NCI-H1436 (cell line): ENCODE measurements around the gene FTSJ3.
"Not testable (repeated sequence)": the region's sequence is repeated elsewhere in the genome, so short reads cannot be mapped to it uniquely, and the experiment has no call there.

Source experiments
- DNase-seq: peaks from one replicate; lab custom pipeline; 2025; lab: John Stamatoyannopoulos, UW

The FTSJ3 gene

GRCh38 chr17:63843387-63843888, 16.0 kb upstream of the FTSJ3 start:
- DNase-seq = not testable (repeated sequence)

- DNase-seq = peak; percentile 100
Measured at GRCh38 chr17:63842540-63843386, 15.3 kb upstream of the FTSJ3 start, which contains the start of gene SMARCD2. Gene SMARCD2, minus strand, starts transcription at chr17:63842685. Its CDS starts 11 bp downstream, at chr17:63842674.

- peak; percentile 49 for DNase-seq
Measured at GRCh38 chr17:63842173-63842539, 14.7 kb upstream of the FTSJ3 start.

- peak; percentile 14 for DNase-seq
Measured at GRCh38 chr17:63841350-63842172, 14.1 kb upstream of the FTSJ3 start.

- DNase-seq = no peak
Measured at GRCh38 chr17:63840591-63841349, 13.3 kb upstream of the FTSJ3 start.

GRCh38 chr17:63838631-63839171, 11.2 kb upstream of the FTSJ3 start:
- peak; percentile 78 for DNase-seq

GRCh38 chr17:63837962-63838600, 10.6 kb upstream of the FTSJ3 start:
- no peak for DNase-seq

- DNase-seq = no peak
Measured at GRCh38 chr17:63837480-63837879, 10.0 kb upstream of the FTSJ3 start.

GRCh38 chr17:63836811-63837210, 9.3 kb upstream of the FTSJ3 start:
- DNase-seq = no peak

- no peak for DNase-seq
Measured at GRCh38 chr17:63835167-63835720, 7.8 kb upstream of the FTSJ3 start.

GRCh38 chr17:63834431-63835166, 7.1 kb upstream of the FTSJ3 start:
- DNase-seq = peak; percentile 64

GRCh38 chr17:63833741-63834373, 6.4 kb upstream of the FTSJ3 start:
- DNase-seq = no peak

- no peak for DNase-seq
Measured at GRCh38 chr17:63833026-63833740, 5.7 kb upstream of the FTSJ3 start.

GRCh38 chr17:63832455-63832854, 5.0 kb upstream of the FTSJ3 start:
- DNase-seq = no peak

- no peak for DNase-seq
Measured at GRCh38 chr17:63832014-63832413, 4.6 kb upstream of the FTSJ3 start.

GRCh38 chr17:63831505-63831904, 4.0 kb upstream of the FTSJ3 start:
- no peak for DNase-seq

GRCh38 chr17:63830904-63831491, 3.5 kb upstream of the FTSJ3 start:
- DNase-seq = no peak

- no peak for DNase-seq
Measured at GRCh38 chr17:63830278-63830677, 2.8 kb upstream of the FTSJ3 start.

- DNase-seq = no peak
Measured at GRCh38 chr17:63828936-63829335, 1.5 kb upstream of the FTSJ3 start.
